GM19438 (cell line): ENCODE results near the gene TBKBP1.

Experiments used
- ATAC-seq: cut with Tn5 transposase; IDR thresholded peaks from one replicate; pipeline ENCODE4 v1.9.1; 2021; ENCODE audit warnings: low read depth; ENCODE audit not compliant: unreplicated experiment

The TBKBP1 gene

GRCh38 chr17:47712330-47713023, 18.5 kb downstream of the TBKBP1 start:
- ATAC-seq, result no peak

DNA sequence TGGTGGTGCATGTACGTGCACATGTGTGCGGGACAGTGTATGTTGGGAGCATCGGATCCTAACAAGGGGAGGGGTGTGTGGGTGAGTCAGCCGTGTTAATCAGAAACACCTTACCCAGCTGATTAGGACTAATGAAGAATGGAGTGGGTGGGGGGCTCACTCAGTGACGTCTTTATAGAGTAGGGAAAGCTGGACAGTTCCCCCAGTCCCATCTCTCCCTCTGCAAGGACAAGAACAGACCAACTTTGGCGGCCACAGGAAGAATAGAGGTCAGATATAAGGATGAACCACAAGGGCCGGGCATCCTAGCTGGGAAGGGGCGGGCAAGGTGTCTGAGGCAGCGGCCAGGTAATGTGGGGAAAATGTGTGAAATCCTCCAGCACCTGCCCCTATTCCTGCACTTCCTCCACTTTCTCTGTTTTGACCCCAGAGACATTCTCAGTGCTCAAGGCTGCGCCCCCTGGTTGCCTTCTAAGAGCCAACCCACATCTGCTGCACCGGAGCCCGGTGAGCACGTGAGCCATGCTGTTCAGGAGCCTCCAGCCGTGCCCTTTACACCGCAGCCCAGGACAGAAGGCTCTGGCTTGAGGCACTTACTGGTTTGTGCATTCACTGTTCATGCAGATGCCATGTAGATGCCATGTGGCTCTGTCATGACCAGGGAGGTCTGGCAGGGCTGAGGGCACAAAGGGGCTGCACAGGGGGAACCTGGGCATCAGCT, 20.2 kb downstream of the TBKBP1 start:
- ATAC-seq, result no peak

GRCh38 chr17:47714773-47715396, 20.9 kb downstream of the TBKBP1 start:
- ATAC-seq, result no peak

GRCh38 chr17:47715669-47716325, 21.8 kb downstream of the TBKBP1 start:
- no peak for ATAC-seq

GRCh38 chr17:47716375-47716774, 22.4 kb downstream of the TBKBP1 start:
- no peak for ATAC-seq

- ATAC-seq, result no peak
Observed at GRCh38 chr17:47717261-47717697, 23.3 kb downstream of the TBKBP1 start.

DNA sequence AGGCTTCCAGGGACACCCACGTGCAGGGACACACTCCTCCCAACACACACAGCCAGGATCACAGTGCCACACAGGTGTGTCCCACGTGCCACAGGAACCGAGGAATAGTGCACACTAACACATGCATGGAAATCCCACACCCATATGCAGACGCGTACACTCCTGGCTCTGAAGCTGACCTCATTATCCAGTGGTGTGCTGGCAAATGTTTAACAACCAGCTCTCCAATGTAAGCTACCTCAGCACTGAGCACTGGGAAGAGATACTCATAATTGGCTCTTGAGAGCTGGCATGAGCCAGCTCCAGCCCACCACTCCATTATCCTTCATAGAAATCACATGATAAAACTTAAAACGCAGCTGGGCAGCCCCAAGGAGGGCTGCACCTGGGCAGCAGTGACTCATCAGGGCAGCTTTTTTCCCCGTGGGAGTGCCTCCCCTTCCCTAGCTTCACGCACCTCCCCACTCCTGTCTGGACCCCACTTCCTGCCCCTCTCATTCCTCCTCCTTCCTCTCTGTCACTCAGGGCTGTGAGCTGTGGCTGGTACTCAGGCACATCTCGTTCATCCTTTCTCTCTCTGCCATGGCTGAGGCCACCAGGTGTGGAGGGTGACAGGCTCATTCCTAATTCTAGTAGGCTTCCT, 24.1 kb downstream of the TBKBP1 start:
- no peak for ATAC-seq

- ATAC-seq, result no peak
Observed at GRCh38 chr17:47718634-47719405, 24.9 kb downstream of the TBKBP1 start.

GRCh38 chr17:47719411-47720152, 25.6 kb downstream of the TBKBP1 start:
- no peak for ATAC-seq

- ATAC-seq, result no peak
Observed at GRCh38 chr17:47720196-47720595, 26.2 kb downstream of the TBKBP1 start.

DNA sequence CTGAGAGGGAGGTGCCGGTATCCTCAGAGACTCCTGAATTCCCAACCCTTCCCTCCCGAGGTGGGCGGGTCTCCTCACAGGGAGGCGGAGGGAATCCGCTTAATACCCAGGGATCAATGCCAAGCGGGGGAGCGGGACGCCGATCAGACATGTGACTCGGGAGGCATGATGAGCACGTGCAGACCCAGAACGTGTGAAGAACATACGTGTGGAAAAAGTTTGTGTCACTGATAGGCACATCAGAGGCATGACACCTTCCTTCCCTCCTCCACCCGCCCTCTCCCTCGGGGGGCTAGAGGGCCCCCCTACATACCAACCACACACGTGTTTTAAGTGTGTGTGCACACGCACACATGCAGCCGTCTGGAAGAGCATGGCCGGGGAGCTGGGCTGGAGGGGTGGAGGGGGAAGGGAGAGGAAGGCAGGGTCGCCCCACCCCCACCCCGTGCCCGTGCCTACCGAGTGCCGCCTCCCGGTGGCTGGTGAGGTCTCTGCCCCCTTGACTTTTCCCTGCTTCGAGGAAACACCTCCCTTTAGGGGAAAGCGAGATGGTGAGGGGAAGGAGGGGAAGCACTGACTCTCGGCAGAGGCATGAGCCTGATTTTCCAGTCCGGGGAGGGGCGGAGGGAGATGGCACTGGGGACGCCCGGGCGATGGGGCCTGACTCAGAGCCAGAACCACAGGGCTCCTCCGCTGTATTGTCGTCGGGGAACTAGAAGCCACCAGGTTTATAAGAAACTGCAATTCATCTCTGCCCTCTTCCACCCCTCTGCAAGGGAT, 27.0 kb downstream of the TBKBP1 start:
- ATAC-seq, result no peak

DNA sequence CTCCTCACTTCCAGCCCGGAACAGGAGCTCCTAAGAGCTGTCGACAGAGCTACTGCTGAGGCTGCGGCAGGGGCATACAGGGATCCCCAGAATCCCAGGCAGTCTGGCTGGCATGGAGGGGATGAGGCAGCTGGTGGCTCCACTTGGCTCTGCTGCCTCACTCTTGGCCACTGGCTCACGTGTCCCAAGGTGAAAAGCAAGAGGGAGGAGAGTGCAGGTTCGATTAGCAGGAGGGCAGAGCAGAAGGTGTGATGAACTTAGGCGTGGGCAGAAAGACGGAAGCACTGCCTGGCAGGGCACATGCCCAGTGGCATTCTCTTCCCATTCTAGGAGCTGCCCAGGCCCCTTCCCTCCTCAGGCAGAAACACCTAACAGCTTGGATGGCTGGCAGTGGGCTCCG, 27.8 kb downstream of the TBKBP1 start:
- no peak for ATAC-seq

GRCh38 chr17:47724705-47725104, 30.7 kb downstream of the TBKBP1 start:
- no peak for ATAC-seq

- no peak for ATAC-seq
Observed at GRCh38 chr17:47725446-47726111, 31.6 kb downstream of the TBKBP1 start.

GRCh38 chr17:47726796-47727703, 33.1 kb downstream of the TBKBP1 start:
- no peak for ATAC-seq

DNA sequence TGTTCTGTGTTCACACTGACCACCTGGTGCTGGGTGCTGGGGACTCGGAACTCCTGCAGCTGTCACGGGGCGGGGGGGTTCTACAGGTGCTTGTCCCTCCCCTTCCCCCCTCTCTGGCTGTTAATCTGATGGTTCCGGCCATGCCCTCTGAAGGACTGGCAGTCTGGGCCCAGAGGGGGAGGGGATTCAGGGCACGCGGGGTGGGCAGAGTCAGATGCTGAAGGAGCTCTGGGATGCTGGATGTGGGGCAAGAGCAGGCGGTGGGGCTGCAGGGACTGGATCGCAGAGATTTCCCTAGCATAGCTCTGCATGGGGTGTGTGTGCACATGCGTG, 33.7 kb downstream of the TBKBP1 start:
- ATAC-seq, result no peak

DNA sequence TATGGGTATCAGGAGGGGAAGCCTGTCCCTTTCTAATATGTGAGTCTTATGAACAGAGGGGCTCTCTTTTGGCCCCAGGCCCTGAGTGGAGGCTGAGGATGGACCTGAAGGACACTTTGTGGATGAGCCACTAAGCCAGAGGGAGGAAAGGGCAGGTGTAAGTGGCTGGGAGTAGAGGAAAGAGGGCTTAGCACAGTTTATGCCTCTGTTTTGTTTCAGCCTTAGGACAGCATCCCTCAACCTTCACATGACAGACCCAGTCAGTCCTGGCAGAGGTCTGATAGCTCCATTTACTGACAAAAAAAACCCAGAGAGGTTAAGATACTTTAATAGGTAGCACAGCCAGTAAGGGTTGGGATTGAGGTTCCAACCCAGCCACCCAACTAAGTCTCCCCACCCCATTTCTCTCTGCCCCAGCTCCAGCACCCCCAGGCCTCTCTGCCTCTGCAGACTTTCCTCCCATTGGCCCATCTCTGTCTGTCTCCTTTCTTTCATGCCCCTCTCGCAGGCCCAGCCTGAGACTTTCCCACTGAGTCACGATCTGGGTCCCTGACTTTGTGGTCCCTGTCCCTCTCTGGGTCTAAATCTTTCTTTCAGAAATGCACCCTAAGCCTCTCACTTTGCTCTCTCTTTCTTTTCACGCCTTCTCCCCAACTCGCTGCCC, 34.4 kb downstream of the TBKBP1 start:
- no peak for ATAC-seq
